Measurements from ENCODE around the gene USP32.

DNA sequence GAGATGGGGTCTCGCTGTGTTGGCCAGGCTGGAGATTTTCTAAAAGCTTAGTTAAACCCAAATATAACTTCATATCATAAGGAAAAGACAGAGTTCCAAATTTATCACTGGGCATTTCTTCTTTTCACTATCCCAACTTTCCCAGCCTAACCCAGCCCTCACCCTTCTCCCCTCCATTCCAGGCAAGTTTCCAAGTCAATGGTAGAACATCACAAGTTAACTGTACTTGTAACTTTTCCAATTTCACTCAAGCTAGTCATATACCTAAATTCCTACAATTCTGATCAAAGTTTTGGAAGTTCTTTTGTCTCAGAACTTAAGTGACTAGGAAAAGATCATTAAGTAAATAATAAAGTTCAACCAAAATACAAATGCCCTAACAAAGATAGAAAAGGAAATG is 61.2 kb downstream of the USP32 start:
- no peak for TF ChIP-seq EP300 (IDR thresholded peaks at IDR 0.05; ENCODE audit: low read depth)
- TF ChIP-seq, protein P1, sequence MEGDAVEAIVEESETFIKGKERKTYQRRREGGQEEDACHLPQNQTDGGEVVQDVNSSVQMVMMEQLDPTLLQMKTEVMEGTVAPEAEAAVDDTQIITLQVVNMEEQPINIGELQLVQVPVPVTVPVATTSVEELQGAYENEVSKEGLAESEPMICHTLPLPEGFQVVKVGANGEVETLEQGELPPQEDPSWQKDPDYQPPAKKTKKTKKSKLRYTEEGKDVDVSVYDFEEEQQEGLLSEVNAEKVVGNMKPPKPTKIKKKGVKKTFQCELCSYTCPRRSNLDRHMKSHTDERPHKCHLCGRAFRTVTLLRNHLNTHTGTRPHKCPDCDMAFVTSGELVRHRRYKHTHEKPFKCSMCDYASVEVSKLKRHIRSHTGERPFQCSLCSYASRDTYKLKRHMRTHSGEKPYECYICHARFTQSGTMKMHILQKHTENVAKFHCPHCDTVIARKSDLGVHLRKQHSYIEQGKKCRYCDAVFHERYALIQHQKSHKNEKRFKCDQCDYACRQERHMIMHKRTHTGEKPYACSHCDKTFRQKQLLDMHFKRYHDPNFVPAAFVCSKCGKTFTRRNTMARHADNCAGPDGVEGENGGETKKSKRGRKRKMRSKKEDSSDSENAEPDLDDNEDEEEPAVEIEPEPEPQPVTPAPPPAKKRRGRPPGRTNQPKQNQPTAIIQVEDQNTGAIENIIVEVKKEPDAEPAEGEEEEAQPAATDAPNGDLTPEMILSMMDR (IDR thresholded peaks at IDR 0.05) = no peak
- TF ChIP-seq POLR2A (IDR thresholded peaks at IDR 0.05) = no peak
